Panc1 (cell line): ENCODE measurements around the gene NT5E. TPM values are rescaled to one million over a fixed set of nuclear protein-coding genes. Genes with fewer than 3 reads are reported as not detected.

Experiments used
- ATAC-seq: fragments of 200-7000 bp; cut with Tn5 transposase; 2 replicates; pipeline ENCODE4 v1.9.1; 2020; ENCODE audit warnings: mild to moderate bottlenecking, moderate library complexity
- BruUV-seq: library from RNA; stranded (reverse); fragments of 400-500 nt; replicated peaks from 2 replicates; lab custom pipeline; 2021; lab: Mats Ljungman, UMichigan
- CTCF ChIA-PET: fragments of 300-600 bp; sonication (Branson Sonifier 250); formaldehyde crosslinking; loops from one replicate; lab custom pipeline; 2022; ENCODE audit warnings: antibody characterized with exemption; lab: Charles Lee
- POLR2A ChIA-PET: fragments of 300-600 bp; sonication (Branson Sonifier 250); formaldehyde crosslinking; loops from one replicate; lab custom pipeline; 2022; ENCODE audit warnings: antibody characterized with exemption; lab: Charles Lee
- DNase-seq: peaks from one replicate; pipeline ENCODE4 v3.0.0-alpha.2; 2010; ENCODE audit warnings: low read depth, low spot score
- H3K27ac ChIP-seq: 2 replicates; pipeline ENCODE4 v1.5.1; 2011; ENCODE audit warnings: mild to moderate bottlenecking, low read length, inconsistent platforms
- H3K27me3 ChIP-seq: fragments of 200-500 bp; sonication (Bioruptor generic); 2 replicates; pipeline ENCODE4 v1.6.0; 2014; ENCODE audit warnings: low read length, inconsistent platforms; ENCODE audit not compliant: control insufficient read depth, insufficient read depth
- H3K36me3 ChIP-seq: fragments of 200-500 bp; sonication (Bioruptor generic); 2 replicates; pipeline ENCODE4 v1.5.1; 2014; ENCODE audit warnings: inconsistent platforms, mild to moderate bottlenecking, low read length, moderate library complexity; ENCODE audit not compliant: control insufficient read depth, insufficient read depth
- H3K4me1 ChIP-seq: 2 replicates; pipeline ENCODE4 v1.5.1; 2011; ENCODE audit warnings: inconsistent platforms, mild to moderate bottlenecking, low read length, moderate library complexity; ENCODE audit not compliant: control insufficient read depth, insufficient read depth
- H3K4me3 ChIP-seq, 2 experiments: 2 replicates each; pipeline ENCODE4 v1.5.1; 2011 to 2012; ENCODE audit warnings: low read depth in 2 of 2, low read length in 2 of 2, mild to moderate bottlenecking in 2 of 2, inconsistent platforms in 1 of 2, moderate library complexity in 1 of 2
- H3K9me3 ChIP-seq: fragments of 200-500 bp; sonication (Bioruptor generic); 2 replicates; pipeline ENCODE4 v1.5.1; 2014; ENCODE audit warnings: low read depth, mild to moderate bottlenecking, inconsistent platforms, low read length, moderate library complexity; ENCODE audit not compliant: control insufficient read depth, insufficient read depth
- CTCF ChIP-seq: fragments of 450-650 bp; IDR thresholded peaks from 2 replicates; pipeline ENCODE4 v1.5.1; 2017; ENCODE audit warnings: mild to moderate bottlenecking
- POLR2AphosphoS5 ChIP-seq: IDR thresholded peaks from 2 replicates; pipeline ENCODE4 v1.6.1; 2012; ENCODE audit warnings: mild to moderate bottlenecking, low read depth, low read length, moderate library complexity
- REST ChIP-seq, 2 experiments: IDR thresholded peaks; 2 replicates each; pipeline ENCODE4 v1.6.1; 2011 to 2012; ENCODE audit warnings: low read depth in 2 of 2, control low read depth in 1 of 2, low read length in 1 of 2, mild to moderate bottlenecking in 1 of 2, moderate library complexity in 1 of 2; ENCODE audit not compliant: insufficient read depth in 1 of 2
- SIN3A ChIP-seq: IDR thresholded peaks from 2 replicates; pipeline ENCODE4 v1.6.1; 2012; ENCODE audit warnings: low read depth, mild to moderate bottlenecking, low read length, moderate library complexity, borderline replicate concordance; ENCODE audit not compliant: insufficient read depth
- TCF7L2 ChIP-seq: IDR thresholded peaks from 2 replicates; pipeline ENCODE4 v1.6.1; 2011; ENCODE audit warnings: mild to moderate bottlenecking, low read depth, low read length, inconsistent platforms
- in situ Hi-C: cut with HindIII; loops from 2 replicates; pipeline ENCODE4 v1.10.0; 2016; ENCODE audit warnings: low sequenced_read_pairs, low pct_unique_long_range_greater_than_20kb
- intact Hi-C: fragments of 100-400 bp; cut with micrococcal nuclease; formaldehyde crosslinking; loops from one replicate; pipeline ENCODE4 v1.10.0; 2022; ENCODE audit not compliant: unreplicated experiment
- total RNA-seq: library from RNA; stranded (reverse); gene quantifications from one replicate; pipeline ENCODE4 v1.2.1, GENCODE V29; 2021; ENCODE audit not compliant: unreplicated experiment

Gene NT5E
- total RNA-seq, 1 experiment from 2014 or later: 58.4 TPM

DNA sequence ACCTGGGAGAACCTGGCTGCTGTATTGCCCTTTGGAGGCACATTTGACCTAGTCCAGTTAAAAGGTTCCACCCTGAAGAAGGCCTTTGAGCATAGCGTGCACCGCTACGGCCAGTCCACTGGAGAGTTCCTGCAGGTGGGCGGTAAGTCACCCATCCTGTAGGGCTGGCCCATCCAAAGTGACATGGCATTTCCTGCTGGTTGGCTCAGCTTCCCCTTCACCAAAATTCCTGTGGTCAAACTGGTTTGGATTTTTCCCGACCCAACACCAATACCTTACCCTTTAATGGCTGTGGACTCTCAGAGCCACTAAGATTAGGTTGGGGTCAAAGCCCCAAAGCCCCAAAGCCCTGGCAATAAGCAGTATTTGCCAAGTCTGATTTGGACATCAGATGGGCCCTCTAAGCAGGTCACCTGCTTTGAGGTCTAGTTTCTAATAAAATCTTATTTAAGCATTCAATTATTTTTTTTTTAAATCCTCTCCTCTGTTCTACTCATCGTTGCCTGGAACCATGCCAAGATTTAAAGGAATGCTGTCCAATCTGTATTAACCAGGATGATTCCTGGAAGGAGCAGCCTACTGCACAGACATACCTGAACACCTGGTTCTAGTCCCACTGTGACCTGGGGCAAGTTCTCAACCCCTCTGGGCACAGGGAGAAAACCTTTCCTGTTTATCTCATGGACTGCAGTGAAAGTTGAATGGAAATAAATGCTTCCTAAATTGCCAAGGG lies 40.8 kb downstream of the NT5E start:
- BruUV-seq: no TSS peak
- H3K4me3 ChIP-seq: no peak overlapping the region
- TF ChIP-seq SIN3A (no peak), CTCF (no peak), REST (IDR thresholded peaks at IDR 0.05; ENCODE audit: insufficient read depth in 1 of 2, low read depth in 2 of 2, low read length in 1 of 2) (no peak), POLR2AphosphoS5 (no peak; the same call in 1 of the 2 replicates), TCF7L2 (no peak)
- in situ Hi-C loops: no loop called here
- no peaks in the 10 kb centered on the region for H3K36me3 ChIP-seq
- no peak overlapping the region for H3K27ac ChIP-seq
- no peaks in the 10 kb centered on the region for H3K4me1 ChIP-seq
- ATAC-seq: no peak
- ChIA-PET POLR2A (no interaction called here), CTCF (no interaction called here)
- no peak for DNase-seq
- H3K27me3 ChIP-seq: no peaks in the 10 kb centered on the region
- intact Hi-C loops: no loop called here
- H3K9me3 ChIP-seq: no peaks in the 10 kb centered on the region

GRCh38 chr6:85493389-85493788 lies 43.5 kb downstream of the NT5E start:
- no peak for ATAC-seq
- no peak for DNase-seq
- no TSS peak for BruUV-seq
- no peak overlapping the region for H3K27ac ChIP-seq
- no peaks in the 10 kb centered on the region for H3K4me1 ChIP-seq
- no peaks in the 10 kb centered on the region for H3K9me3 ChIP-seq
- no peaks in the 10 kb centered on the region for H3K36me3 ChIP-seq
- H3K4me3 ChIP-seq: no peak overlapping the region
- intact Hi-C loops: no loop called here
- no peaks in the 10 kb centered on the region for H3K27me3 ChIP-seq
- TF ChIP-seq REST (IDR thresholded peaks at IDR 0.05; ENCODE audit: insufficient read depth in 1 of 2, low read depth in 2 of 2, low read length in 1 of 2) (no peak), SIN3A (no peak), TCF7L2 (no peak), POLR2AphosphoS5 (no peak), CTCF (no peak)
- in situ Hi-C loops: no loop called here
- CTCF ChIA-PET: interaction anchor here (0.9 kb wide), 1 partner anchor 11 kb away, joined by 3 read pairs; no protein-coding TSS in a partner anchor
- POLR2A ChIA-PET: no interaction called here
